ENCODE results near the gene GID8. TPM values are rescaled to one million over a fixed set of nuclear protein-coding genes. Genes with fewer than 3 reads are reported as not detected.
A peak's percentile ranks its signal among the peaks of the same experiment; 100 is the strongest.

Gene GID8
- total and polyA plus RNA-seq, 2 of the 13 experiments (the other 11 are each of a cell fraction or from before 2014, with no cell fraction given): 39.6 to 59.8 TPM

GRCh38 chr20:62940875-62941274 lies 2.9 kb downstream of the GID8 start:
- peaks cover 39% of the 10 kb centered on the region for H3K4me1 ChIP-seq (ENCODE audit: insufficient read depth, low read length)
- BruUV-seq (replicated peaks): TSS peak; percentile 19
- H3K27me3 ChIP-seq (ENCODE audit: control insufficient read depth in 1 of 2, insufficient read depth in 2 of 2, low read length in 2 of 2): no peaks in the 10 kb centered on the region; a peak in 1 of 5 replicates
- H3K4me3 ChIP-seq (replicated peaks in 1 of 3; ENCODE audit: insufficient read depth in 1 of 3, low read depth in 2 of 3, low read length in 3 of 3): no peak overlapping the region
- no peaks in the 10 kb centered on the region for H3K9me3 ChIP-seq (ENCODE audit: low read length)
- no peak overlapping the region for H3K4me2 ChIP-seq (ENCODE audit: low read depth, low read length)
- 91% methylated on average over 8 of the region's 8 CpGs for WGBS (ENCODE audit: low lambda C conversion rate)
- TF ChIP-seq ZNF558 (CRISPR knock-in tag; IDR thresholded peaks at IDR 0.05; ENCODE audit: borderline replicate concordance) (no peak), ZNF549 (CRISPR knock-in tag; IDR thresholded peaks at IDR 0.05) (no peak), ZNF34 (CRISPR knock-in tag; IDR thresholded peaks at IDR 0.05; ENCODE audit: borderline replicate concordance) (no peak), NFE2 (CRISPR knock-in tag; IDR thresholded peaks at IDR 0.05) (no peak), POLR2A (IDR thresholded peaks at IDR 0.05; ENCODE audit: insufficient read depth in 1 of 2, low read depth in 2 of 2, low read length in 2 of 2) (0 out of 4 replicates have a peak, but pooled peaks of 1 of the 2 experiments have one; percentile 6)
- TF ChIP-seq, protein P1, sequence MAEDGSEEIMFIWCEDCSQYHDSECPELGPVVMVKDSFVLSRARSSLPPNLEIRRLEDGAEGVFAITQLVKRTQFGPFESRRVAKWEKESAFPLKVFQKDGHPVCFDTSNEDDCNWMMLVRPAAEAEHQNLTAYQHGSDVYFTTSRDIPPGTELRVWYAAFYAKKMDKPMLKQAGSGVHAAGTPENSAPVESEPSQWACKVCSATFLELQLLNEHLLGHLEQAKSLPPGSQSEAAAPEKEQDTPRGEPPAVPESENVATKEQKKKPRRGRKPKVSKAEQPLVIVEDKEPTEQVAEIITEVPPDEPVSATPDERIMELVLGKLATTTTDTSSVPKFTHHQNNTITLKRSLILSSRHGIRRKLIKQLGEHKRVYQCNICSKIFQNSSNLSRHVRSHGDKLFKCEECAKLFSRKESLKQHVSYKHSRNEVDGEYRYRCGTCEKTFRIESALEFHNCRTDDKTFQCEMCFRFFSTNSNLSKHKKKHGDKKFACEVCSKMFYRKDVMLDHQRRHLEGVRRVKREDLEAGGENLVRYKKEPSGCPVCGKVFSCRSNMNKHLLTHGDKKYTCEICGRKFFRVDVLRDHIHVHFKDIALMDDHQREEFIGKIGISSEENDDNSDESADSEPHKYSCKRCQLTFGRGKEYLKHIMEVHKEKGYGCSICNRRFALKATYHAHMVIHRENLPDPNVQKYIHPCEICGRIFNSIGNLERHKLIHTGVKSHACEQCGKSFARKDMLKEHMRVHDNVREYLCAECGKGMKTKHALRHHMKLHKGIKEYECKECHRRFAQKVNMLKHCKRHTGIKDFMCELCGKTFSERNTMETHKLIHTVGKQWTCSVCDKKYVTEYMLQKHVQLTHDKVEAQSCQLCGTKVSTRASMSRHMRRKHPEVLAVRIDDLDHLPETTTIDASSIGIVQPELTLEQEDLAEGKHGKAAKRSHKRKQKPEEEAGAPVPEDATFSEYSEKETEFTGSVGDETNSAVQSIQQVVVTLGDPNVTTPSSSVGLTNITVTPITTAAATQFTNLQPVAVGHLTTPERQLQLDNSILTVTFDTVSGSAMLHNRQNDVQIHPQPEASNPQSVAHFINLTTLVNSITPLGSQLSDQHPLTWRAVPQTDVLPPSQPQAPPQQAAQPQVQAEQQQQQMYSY (CRISPR knock-in tag; IDR thresholded peaks at IDR 0.05): no peak
- TF ChIP-seq, protein P2, sequence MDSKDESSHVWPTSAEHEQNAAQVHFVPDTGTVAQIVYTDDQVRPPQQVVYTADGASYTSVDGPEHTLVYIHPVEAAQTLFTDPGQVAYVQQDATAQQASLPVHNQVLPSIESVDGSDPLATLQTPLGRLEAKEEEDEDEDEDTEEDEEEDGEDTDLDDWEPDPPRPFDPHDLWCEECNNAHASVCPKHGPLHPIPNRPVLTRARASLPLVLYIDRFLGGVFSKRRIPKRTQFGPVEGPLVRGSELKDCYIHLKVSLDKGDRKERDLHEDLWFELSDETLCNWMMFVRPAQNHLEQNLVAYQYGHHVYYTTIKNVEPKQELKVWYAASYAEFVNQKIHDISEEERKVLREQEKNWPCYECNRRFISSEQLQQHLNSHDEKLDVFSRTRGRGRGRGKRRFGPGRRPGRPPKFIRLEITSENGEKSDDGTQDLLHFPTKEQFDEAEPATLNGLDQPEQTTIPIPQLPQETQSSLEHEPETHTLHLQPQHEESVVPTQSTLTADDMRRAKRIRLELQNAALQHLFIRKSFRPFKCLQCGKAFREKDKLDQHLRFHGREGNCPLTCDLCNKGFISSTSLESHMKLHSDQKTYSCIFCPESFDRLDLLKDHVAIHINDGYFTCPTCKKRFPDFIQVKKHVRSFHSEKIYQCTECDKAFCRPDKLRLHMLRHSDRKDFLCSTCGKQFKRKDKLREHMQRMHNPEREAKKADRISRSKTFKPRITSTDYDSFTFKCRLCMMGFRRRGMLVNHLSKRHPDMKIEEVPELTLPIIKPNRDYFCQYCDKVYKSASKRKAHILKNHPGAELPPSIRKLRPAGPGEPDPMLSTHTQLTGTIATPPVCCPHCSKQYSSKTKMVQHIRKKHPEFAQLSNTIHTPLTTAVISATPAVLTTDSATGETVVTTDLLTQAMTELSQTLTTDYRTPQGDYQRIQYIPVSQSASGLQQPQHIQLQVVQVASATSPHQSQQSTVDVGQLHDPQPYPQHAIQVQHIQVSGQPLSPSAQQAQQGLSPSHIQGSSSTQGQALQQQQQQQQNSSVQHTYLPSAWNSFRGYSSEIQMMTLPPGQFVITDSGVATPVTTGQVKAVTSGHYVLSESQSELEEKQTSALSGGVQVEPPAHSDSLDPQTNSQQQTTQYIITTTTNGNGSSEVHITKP (CRISPR knock-in tag; IDR thresholded peaks at IDR 0.05; ENCODE audit: low read depth): no peak
- no peak overlapping the region for H3K27ac ChIP-seq (ENCODE audit: extremely low read length, insufficient read depth, low read length)
- no peak for DNase-seq (ENCODE audit: low spot score)
- no peak for ATAC-seq
- no peak overlapping the region for H2AFZ ChIP-seq (ENCODE audit: low read length)
- H3K36me3 ChIP-seq (replicated peaks in 1 of 2; ENCODE audit: control insufficient read depth in 1 of 2, insufficient read depth in 2 of 2, low read length in 2 of 2): peaks cover 27 to 54% of the 10 kb centered on the region in 2 experiments
- FAIRE-seq: no peak
- intact Hi-C loops (cut with micrococcal nuclease; ENCODE audit: unreplicated experiment) (no loop called here), in situ Hi-C loops (cut with HindIII; ENCODE audit: extremely low pct_ligation_motif_present, low pct_unique_long_range_greater_than_20kb) (no loop called here)
- CTCF ChIA-PET (ENCODE audit: low intra/inter-chr PET ratio, low total read pairs): no interaction called here
- H4K20me1 ChIP-seq (ENCODE audit: insufficient read depth, low read length): peaks cover 23% of the 10 kb centered on the region
- POLR2A ChIA-PET: interaction anchor here (1.1 to 1.5 kb wide), 2 partner anchors 9 to 13 kb away, joined by 3 to 7 read pairs; no protein-coding TSS in a partner anchor
- peaks cover 65% of the 10 kb centered on the region for H3K79me2 ChIP-seq (ENCODE audit: insufficient read depth, low read length)
- peak overlapping the region; percentile 24; the same call in 1 of the 2 replicates for H3K9ac ChIP-seq (ENCODE audit: insufficient read depth, low read depth, low read length)
